Limb (tissue), 2 donors: Measurements from ENCODE around the gene ARID1B.
"Not testable (repeated sequence)": the region's sequence is repeated elsewhere in the genome, so short reads cannot be mapped to it uniquely, and the experiment has no call there.

ENCODE experiments used
- DNase-seq, 2 donors: peaks; one replicate each; pipeline ENCODE4 v3.0.0-alpha.2; 2016; ENCODE audit errors: extremely low spot score in 2 of 2

The ARID1B gene

DNA sequence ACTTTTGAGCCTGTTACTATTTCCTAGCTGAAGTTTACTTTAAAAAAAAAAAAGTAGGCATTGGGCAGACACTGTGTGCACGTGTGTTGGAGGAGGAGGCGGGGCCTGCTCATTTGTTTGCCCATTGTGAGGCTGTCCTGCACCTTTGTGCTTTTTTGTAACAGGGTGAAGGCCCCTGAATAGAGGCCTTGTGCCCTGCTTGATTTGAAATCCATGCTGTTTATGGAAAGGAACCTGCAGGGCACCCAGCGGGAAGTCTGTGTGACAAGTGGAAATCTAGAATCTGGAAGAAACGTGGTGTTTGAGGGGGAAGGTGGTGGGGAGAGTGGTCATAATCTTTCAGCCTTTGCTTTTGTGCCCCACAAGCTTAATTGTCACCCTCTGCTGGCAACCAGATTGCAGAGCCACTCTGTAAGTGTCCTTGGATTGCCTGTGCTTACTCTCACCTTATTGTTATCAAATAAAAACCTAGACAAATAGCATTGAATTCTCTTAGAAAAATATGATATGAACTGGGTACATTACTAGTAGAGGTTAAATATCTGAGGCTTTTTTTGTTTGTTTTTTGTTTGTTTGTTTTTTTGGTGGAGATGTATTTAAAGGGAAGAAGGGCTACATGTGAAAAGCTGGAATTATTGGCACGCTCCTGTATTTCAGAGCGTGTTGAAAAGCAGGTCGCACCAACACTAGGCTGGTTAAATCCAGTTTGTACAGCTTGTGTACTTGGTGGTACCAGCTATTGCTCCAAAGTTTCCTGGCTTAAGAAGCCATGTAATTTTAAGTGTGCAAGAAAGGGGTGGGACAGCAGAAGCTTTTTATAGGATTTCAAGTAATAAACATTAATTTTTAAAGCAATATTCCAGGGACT lies 156.3 kb downstream of the ARID1B start:
- no peak for DNase-seq

DNA sequence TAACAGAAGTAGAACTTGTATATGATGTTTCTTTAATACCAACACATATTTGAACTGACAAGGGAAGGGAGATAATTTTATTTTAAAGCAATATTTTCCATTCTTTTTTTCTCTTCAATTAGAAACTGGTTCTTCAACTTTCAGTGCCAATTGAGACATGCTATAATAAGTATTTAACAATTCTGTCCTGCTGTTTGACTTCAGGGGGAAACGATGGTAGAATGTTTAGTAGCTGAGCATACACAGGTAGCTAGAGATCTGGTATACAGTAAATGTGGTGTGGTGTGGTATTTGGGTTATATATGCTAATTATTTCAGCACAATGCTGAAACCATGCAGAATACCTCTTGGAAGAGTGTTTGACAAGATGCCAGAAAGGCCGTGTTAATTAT lies 156.9 kb downstream of the ARID1B start:
- DNase-seq: no peak

DNA sequence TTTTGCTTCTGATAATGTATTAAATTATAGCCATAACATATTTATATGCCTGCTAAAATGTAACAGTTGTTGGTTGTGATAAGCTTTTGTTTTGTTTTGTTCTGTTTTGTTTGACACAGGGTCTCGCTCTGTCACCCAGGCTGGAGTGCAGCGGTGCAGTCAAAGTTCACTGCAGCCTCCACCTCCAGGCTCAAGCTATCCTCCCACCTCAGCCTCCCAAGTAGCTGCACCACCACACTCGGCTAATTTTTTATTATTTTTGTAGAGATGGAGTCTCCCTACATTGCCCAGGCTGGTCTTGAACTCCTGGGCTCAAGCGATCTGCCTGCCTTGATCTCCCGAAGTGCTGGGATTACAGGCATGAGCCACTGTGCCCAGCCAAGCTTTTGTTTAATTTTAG lies 157.8 kb downstream of the ARID1B start:
- no peak for DNase-seq

DNA sequence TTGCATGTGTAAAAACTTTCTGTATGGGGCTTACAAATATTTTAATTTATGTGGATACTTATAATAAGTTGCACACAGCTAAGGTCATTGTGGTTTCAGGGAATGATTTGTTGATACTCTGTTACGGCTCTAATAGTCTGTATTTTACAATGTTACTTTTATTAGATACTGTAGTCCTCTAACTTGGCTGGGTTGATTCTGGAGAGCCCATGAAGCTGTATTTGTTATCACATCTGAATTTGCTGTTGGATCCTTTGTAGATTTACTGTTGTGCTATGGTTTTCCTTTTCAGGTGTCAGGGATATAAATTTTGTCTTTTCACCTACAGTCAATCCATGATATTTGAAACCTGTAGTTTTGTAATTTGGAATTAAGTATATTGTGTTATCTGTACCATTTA lies 161.0 kb downstream of the ARID1B start:
- DNase-seq: no peak

DNA sequence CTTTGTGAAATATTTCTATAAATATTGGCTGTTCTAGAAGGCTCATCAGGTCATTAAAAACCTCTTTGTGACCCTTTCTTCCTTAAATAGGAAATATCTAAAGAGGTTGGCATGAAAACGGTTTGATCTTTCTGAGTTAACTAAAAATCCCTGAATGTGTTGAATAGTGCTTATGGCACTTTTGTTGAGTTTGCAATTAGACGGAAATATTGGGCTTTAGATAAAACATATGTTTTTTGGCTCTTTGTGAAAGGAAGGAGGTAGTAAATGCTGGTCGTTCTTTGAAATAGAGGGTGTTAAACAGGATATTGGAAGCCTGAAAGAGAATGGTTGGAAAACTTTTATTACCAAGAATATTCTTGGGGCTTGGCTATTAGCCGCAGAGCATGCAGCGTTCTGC lies 163.0 kb downstream of the ARID1B start:
- no peak for DNase-seq

DNA sequence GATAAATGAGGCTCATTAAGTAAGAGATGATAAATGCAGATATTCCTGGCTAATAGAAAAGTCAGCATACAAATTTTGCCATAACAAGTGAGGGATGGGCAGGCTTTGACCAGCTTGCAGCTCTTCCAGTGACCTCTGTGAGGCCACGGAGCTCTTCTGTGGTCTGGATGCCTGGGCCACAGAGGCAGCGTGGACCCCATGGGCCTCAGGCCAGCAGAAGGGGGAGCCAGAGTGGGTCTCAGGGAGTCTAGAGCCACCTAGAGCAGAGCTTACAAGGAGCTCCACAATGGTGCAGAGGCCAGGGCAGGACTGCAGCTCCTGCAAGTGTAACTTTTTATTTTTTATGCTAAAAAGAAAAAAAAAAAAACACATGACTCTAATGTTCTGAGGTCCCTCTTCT lies 165.1 kb downstream of the ARID1B start:
- no peak for DNase-seq

DNA sequence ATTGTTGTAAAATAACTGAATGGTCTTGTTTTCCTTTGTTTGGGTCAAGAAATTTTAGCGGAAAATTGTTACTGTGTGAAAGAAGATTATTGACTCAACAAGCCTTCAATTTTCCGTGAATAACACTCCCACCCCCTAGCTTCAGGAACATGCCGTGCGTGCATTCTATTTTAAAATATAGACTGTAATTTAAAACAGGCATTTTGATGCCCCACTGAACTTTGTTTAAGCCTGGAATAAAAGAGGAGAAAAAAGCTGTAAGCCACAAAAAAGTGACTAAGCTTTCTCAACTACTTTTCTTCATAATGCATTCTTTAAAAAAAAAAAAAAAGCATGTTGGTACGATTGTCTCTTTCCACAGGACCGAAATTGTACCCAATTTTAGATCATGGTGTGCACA lies 166.0 kb downstream of the ARID1B start:
- no peak for DNase-seq

DNA sequence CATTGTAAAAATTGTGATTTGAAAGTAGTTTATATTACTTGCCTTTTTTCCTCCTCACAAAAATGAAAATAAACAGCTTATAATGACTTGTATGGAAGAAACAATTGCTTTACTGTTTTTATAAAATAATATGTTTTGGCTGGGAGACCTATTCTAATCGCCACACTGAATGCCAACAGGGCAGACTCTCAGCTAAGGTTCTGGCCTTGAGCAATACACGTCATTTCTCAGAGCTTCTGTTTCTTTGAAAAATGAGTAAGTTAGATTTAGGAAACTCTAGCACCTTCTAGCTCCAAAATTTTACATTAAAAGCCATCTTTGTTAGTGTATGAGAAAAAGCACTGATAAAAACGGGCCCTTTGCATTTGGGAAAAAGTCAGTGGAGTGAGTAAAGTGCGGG lies 166.6 kb downstream of the ARID1B start:
- no peak for DNase-seq

DNA sequence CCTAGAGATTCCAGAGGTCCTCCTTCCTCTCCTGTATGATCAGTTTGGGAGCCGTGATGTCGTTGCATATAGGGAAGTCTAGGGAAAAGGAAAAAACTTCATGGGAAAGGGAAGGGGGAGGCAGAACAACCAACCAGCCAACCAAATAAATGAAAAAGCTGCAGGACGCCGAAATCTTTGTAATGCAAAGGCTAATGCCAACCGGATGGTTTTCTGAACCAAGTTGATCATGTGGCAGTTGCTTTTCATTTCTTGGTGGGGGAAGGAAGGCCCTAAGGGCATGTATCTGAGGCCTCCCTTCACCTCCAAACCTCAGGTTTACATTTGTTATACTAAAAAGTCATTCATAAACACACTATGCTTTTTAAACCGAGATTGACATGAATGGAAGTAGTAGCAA lies 167.2 kb downstream of the ARID1B start:
- no peak for DNase-seq

DNA sequence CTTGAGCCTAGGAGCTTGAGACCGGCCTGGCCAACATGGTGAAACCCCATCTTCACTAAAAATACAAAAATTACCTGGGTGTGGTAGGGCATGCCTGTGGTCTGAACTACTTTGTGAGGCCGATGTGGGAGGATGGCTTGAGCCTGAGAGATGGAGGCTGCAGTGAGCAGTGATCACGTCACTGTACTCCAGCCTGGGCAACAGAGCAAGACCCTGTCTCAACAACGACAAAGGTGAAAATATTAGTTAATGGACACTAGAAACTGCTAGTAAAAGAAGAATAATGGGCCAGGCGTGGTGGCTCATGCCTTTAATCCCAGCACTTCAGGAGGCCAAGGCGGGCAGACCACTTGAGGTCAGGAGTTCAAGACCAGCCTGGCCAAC lies 168.6 kb downstream of the ARID1B start:
- DNase-seq: not testable (repeated sequence)

DNA sequence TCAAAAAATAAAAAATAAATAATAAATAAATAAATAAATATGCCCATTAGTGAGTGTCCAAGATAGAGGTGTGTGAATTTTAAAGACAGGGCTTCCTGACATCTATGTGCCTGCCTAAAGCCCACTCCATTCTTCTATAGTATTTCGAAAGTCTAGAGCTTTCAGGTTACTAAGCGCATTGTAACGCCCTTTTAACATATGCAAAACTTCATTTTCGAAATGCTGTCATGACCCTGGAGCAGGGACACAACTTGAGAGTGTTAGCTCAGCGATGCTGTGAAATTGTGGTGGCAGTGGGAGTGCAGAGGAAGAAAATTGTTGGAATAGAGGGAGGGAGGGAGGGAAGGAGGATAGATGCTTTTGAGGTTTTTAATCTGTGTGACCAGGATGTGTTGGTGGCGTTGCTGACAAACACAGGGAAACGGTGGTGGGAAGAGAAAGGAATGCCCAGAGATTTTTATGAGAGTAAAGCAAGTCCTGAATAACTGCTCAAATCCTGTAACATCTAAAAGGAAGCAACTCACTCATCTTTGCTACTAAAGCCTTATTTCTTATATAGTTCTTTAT lies 169.3 kb downstream of the ARID1B start:
- DNase-seq: no peak

DNA sequence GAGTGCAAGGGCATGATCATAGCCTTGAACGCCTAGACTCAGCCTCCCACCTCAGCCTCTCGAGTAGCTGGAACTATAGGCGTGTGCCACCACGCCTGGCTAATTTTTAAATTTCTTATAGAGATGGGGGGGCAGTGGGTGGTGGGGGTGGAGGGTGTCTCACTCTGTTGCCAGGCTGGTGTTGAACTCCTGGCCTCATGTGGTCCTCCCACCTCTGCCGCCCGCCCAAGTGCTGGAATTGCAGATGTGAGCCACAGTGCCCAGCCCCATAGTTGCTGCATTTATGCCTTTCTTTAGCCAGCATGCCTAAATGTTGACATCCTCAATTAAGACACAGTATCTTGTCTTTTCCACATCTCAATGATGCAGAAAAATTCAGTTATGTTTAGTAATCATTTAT lies 171.1 kb downstream of the ARID1B start:
- DNase-seq: no peak

DNA sequence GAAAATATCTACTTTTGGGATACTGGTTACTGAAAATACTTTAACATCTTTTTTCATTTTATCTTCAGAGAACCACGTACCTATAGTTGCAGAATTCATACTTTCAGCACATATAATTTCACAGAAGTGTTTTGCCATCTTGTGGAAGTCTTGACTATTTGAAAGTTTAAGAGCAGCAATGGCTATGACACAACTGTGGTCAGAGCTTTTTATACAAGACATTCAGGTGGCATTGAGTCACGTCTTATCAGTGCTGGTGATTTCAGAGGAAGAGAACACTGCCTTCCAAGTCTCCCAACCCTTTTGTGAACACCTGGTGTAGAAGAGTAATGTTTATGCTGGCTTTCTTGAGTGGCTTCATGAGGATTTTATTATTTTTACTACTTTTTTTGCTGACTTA lies 171.6 kb downstream of the ARID1B start:
- no peak for DNase-seq

DNA sequence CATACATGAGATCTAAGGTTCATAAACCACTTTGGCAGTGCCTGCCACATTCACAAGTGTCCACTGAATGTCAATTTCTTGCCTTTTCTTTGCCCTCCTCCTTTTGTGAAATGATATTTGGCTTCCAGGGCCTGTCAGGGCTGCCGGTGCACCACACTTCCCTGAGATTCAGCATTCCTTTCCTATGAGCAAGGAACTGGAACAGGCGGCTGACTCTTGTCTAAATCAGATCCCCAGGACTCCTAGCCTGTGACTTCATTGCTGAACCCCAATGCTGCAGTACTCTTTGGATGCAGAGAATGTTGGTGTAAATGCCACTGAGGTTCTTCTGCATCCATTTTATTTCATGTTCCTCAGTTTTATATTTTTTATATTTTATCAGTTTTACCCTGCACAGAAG lies 172.2 kb downstream of the ARID1B start:
- no peak for DNase-seq

DNA sequence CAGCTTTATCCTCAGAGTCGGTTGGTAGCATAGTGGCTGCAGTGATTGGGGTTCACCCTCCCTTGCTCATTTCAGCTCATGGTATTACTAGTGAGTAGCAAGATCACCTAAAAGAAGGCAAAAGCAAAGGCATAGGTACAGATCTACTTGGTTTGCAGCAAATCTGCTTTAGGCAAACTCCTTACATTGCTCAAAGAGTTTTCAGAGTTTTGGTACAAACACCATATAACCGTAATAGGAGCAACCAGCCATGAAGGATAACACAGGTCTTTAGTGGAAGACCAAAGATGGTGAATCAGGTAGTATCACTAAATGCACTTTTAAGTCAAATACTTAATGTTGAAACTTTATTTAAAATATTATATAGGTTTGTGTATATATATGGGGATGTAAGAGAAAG lies 172.9 kb downstream of the ARID1B start:
- no peak for DNase-seq

DNA sequence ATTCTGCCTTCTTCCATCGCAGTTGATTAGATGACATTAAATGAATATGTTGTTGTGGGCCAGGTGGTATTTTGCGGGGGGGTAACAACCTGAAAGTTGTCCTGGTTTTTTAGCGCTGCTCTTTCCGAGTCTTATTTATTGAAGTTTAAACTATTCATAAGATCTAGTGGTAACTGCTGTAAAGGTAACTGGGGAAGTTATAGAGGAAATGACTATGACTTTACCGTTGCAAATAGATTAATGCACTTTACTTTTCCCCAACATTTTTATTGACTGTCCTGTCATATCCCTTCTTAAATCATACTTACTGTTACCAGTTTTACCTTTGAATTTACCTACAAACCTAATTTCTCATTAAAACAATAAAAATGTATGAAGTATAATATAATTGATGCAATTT lies 173.4 kb downstream of the ARID1B start:
- no peak for DNase-seq

DNA sequence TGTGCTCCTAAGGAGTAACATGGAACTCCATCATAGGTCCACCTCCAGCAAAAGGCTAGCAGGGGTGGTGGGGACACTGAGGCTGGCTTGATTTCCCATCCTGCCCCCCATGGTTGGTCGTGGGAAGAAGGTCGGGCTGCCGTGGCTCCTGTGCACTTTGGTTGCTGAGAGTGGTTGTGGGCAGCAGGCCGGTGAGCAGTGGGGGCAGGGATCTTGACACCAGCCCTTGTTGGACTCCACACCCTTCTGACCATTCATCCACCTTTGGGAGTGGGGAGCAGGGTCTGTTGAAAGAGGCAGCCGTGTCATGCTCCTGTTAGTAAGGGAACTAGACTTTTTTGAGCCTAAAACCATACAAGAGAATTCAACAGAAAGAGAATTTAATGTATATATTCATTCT lies 175.2 kb downstream of the ARID1B start:
- DNase-seq: no peak

DNA sequence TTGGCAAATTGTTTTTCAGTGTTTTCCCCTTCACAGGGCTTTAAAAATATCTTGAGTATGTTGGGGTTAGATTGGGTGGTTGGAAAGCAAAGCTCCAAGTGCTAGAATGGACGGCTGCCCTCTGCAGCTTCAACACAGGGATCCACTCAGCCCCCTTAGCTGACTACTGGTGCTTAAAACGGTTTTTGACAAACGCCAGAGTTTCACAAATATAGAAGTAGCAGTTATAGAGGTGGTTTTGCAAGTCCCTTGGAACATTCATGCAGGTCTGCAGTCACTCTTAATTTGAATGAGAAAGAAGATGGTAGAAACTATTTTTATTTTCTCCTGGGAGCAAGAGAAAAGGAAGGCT lies 175.9 kb downstream of the ARID1B start:
- no peak for DNase-seq

DNA sequence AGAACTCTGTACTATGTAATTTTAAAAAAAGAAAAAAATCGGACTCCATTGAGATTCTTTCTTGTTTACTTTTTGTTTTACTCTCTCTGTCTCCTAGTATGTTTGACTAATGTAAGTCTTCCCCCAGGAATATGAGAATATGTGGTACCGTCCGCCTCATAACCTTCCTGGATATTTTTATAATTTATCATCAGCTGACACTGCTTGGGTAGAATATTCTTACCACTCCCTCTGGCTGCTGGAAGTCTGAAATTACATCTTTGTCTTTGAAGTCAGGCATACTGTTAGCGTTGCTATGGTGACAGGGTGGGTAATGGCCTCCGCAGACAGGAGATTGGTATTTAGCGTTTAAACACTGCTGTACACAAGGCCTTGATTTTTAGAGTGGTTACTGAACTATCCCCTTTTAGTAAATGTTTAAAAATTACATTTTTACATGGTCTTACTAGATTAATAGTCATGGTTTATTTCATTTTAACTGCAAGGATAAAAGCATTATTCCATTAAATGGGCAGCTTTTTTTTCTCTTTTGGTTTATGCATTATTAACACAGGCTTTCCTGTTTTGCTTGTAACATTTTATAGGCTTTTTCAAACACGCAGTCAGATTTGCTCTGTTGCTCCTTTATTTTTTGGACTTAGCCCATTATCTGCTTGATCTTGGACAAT lies 176.4 kb downstream of the ARID1B start:
- DNase-seq: peak; percentile 64 to 93

DNA sequence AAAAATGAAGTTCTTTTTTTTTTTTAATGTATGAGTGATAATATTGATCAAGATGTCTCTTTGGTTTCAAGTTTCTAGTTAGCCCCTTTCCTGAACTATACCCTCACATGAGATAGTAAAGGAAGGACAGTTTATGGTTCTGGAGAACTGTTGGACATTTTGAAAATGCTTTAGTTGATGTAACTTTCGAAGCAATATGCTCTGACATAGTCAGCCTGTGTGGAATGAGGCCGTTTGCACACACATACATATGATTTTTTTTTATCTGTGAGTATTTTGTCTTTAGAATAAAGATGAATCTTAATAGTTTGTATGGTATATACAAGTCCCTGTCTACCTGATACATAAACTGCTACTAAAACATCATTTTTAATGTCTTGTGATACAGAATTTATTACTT lies 177.0 kb downstream of the ARID1B start:
- DNase-seq: no peak

DNA sequence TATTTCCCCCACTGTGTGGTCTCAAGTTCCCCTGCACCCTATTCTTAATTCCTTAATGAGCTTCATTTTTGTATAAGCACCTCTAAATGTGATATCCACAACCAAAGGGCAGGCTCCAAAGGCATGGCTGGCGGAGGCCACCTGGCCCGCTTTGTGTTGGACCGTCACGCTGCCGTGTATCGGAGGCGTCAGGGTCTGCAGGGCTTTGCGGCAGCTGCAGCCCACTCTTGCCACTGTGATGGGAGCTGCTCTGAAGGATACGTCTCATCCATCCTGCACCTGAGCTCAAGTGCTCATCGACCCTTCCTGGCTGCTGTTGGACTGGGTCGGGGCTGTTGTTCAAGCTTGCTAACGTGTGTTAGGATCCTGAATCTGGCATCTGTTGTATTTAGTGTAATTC lies 177.6 kb downstream of the ARID1B start:
- DNase-seq: no peak

DNA sequence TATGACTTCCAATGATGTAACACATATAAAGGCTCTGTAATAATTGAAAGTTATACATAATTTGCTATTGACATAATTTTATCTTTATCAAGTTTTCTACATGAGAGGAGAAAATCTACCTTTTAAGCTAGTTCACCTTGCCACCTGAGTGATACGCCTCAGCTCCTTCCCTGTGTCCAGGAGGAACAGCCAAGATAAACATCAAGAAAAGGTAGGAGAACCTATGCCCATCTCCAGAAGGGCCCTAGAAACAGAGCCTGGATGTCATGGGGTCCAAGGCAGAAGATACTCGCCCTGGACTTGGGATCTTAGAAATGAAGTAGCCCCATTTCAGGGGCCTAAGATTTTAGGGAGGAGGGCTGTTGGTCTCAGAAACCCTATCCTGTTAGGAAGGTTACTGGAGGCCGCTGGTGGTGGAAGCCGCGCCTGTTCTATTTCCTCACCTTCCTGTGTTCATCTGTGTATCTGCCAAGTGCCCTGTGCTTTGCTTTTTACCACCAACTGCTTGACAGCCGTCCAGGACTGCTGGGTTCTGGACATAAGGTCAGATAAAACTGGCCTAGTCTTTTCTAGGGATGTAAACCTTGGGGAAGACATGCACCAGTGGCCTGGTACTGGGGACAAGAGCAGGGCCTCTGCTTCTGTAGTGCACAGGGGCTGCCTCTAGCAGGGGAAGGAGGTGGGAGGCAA lies 178.5 kb downstream of the ARID1B start:
- no peak for DNase-seq
